PFSK-1 (cell line): ENCODE data around the gene C16orf74.

ENCODE experiments used
- FOXP2 ChIP-seq: optimal IDR thresholded peaks from 2 replicates; pipeline ENCODE3; 2011; ENCODE audit warnings: borderline replicate concordance, control low read depth, inconsistent platforms; ENCODE audit not compliant: insufficient read depth; ENCODE audit errors: extremely low read length, extremely low read depth
- POLR2AphosphoS5 ChIP-seq: IDR thresholded peaks from 2 replicates; pipeline ENCODE4 v1.6.1; 2012; ENCODE audit warnings: low read depth, mild to moderate bottlenecking, control low read depth, low read length, moderate library complexity
- REST ChIP-seq, 2 experiments: IDR thresholded peaks; 2 replicates each; pipeline versions ENCODE4 v1.6.1 to v1.8.0; 2011 to 2012; ENCODE audit warnings: low read depth in 2 of 2, low read length in 2 of 2, control low read depth in 1 of 2, inconsistent platforms in 1 of 2, mild to moderate bottlenecking in 1 of 2, moderate library complexity in 1 of 2; ENCODE audit not compliant: insufficient read depth in 1 of 2
- SIN3A ChIP-seq: IDR thresholded peaks from 2 replicates; pipeline ENCODE4 v1.6.1; 2012; ENCODE audit warnings: mild to moderate bottlenecking, low read length, moderate library complexity, borderline replicate concordance; ENCODE audit not compliant: insufficient read depth
- TAF1 ChIP-seq: IDR thresholded peaks from 2 replicates; pipeline ENCODE4 v1.6.1; 2012; ENCODE audit warnings: low read length, control low read depth, borderline replicate concordance; ENCODE audit not compliant: insufficient read depth

C16orf74 gene

GRCh38 chr16:85688586-85689284 is 62.2 kb downstream of the C16orf74 start, which contains the start of gene GINS2:
GINS2 (minus strand) TSS chr16:85688954; CDS start chr16:85688898, 56 bp downstream.
- TF ChIP-seq TAF1, result peak; percentile 29; the same call in 1 of the 2 replicates
- peak; percentile 68; the same call in 1 of the 2 replicates for TF ChIP-seq SIN3A
- no peak for TF ChIP-seq REST (IDR thresholded peaks at IDR 0.05; ENCODE audit: insufficient read depth in 1 of 2, low read depth in 2 of 2, low read length in 2 of 2)
- peak; percentile 44; the same call in 1 of the 2 replicates for TF ChIP-seq POLR2AphosphoS5
- TF ChIP-seq FOXP2, result no peak

DNA sequence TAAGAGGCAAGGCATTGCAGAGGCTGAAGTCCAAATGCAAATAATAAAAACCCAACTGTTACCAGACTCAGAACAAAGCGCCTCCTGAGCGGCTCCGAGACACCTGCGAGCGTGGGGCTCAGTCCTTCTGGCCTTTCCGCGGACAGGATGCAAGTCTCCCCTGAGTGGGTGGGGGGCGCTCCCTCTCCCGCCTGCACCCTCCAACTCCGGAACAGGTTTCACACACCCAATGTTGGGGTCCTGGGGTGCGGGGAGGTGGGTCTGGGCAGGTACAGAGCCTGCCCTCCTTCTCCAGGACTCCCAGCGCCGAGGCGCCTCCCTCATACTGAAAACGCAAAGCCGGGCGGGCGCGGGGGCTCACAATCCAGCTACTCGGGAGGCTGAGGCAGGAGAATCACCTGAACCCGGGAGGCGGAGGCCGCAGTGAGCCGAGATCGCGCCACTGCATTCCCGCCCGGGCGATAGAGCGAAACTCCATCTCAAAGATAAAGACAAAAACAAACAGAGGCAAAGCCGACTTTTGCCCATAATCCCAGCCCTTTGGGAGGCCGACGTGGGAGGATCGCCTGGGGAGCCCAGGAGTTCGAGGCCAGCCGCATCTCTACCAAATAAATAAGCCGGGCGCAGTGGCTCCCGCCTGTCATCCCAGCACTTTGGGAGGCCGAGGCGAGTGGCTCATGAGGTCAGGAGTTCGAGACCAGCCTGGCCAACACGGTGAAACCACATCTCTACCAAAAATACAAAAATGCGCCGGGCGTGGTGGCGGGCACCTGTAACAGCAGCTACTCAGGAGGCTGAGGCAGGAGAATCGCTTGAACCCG is 63.0 kb downstream of the C16orf74 start:
- TF ChIP-seq TAF1 (no peak), FOXP2 (no peak), REST (IDR thresholded peaks at IDR 0.05; ENCODE audit: insufficient read depth in 1 of 2, low read depth in 2 of 2, low read length in 2 of 2) (no peak), SIN3A (no peak), POLR2AphosphoS5 (no peak)

DNA sequence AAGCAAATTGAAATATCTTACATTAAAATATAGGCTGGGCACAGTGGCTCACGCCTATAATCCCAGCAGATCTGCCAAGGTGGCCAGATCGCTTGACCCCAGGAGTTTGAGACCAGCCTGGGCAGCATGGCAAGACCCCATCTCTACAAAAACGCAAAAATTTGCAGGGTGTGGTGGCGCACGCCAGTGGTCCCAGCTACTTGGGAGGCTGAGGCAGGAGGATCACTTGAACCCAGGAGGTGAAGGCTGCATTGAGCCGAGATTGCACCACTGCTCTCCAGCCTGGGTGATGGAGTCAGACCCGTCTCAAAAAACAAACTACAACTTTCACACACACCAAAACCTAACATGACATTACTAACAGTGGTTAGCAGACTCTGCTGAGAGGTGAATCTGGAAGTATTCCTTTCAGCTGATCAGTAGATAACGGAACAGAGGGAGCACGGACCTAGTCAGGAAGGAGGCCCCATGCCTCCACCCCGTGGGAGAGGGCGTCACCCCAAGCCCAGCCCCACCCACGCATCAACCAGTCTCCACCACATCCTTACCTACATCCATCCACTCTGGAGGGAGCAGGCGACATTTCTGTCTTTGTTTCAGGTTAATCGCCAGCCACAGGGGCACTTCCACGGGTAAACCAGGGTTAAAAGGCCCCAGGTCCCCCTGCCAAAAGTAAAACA is 63.8 kb downstream of the C16orf74 start:
- no peak for TF ChIP-seq POLR2AphosphoS5
- TF ChIP-seq TAF1, result no peak
- TF ChIP-seq SIN3A, result no peak
- no peak for TF ChIP-seq FOXP2
- no peak for TF ChIP-seq REST (IDR thresholded peaks at IDR 0.05; ENCODE audit: insufficient read depth in 1 of 2, low read depth in 2 of 2, low read length in 2 of 2)

DNA sequence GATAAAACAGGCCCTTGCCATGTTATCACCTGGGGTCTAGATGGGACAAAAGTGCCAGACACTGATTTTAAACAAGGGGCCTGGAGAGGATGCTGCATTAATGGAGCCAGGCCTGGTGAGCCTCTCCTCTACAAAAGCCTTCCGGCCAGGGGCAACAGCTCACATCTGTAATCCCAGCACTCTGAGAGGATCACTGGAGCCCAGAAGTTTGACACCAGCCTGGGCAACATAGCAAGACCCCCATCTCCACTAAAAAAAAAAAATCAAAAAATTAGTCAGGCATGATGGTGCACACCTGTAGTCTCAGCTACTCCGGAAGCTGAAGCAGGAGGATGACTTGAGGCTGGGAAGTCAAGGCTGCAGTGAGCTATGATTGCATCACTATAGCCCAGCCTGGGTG is 65.6 kb downstream of the C16orf74 start:
- TF ChIP-seq REST (IDR thresholded peaks at IDR 0.05; ENCODE audit: insufficient read depth in 1 of 2, low read depth in 2 of 2, low read length in 2 of 2), result no peak
